A549 treated with AZD9567 at 1 μM for 4 hours (cell line): ENCODE measurements around the gene RNASE4. TPM values are rescaled to one million over a fixed set of nuclear protein-coding genes. Genes with fewer than 3 reads are reported as not detected.

Experiments used
- total RNA-seq: library from RNA; stranded (reverse); fragments of 200-300 nt; extraction: Qiagen RNA extraction; gene quantifications from 5 replicates; pipeline ENCODE4 v1.2.3, GENCODE V29; 2022; ENCODE audit not compliant: insufficient read depth

The RNASE4 gene, protein sequence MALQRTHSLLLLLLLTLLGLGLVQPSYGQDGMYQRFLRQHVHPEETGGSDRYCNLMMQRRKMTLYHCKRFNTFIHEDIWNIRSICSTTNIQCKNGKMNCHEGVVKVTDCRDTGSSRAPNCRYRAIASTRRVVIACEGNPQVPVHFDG
- total RNA-seq, result 7.2 to 9.3 TPM (median 7.5 TPM) in 5 replicates

DNA sequence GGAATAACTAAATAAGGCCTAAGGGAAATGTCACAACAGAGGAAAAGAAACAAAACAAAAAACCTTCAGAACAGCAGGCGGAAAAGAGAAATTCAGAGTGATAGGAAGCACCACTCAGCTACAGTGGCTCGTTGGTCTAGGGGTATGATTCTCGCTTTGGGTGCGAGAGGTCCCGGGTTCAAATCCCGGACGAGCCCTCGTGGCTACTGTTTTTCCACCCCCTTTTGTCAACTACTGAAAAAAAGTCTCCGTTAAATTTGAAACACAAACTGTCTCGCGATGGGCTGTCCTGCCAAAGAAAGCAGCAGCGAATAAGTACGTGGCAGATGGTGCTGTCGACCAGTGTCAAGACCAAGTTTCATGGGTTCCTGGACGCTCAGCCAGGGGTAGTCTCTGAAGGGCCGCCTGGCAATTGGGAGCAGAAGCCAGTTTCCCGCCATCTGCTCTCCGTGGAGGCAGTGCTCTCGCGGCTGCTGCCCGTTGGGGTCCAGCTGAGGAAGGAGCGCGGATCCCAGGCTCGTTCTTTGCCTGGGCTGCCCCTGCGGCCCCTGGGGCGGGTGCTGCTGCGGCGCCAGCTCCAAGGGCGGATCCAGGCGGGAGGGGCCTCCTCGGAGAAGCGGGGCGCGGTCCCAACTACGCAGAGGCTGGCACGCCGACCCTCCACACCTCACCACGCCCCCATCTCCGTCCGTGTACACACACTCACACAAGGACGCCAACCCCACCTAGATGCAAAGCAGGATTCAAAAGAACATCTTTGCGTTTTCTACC, at the start of gene RNASE4:
RNASE4 (plus strand) TSS at position 670 of the 771 bp plus-strand sequence. CDS start 14,812 bp downstream, outside the sequence.

DNA sequence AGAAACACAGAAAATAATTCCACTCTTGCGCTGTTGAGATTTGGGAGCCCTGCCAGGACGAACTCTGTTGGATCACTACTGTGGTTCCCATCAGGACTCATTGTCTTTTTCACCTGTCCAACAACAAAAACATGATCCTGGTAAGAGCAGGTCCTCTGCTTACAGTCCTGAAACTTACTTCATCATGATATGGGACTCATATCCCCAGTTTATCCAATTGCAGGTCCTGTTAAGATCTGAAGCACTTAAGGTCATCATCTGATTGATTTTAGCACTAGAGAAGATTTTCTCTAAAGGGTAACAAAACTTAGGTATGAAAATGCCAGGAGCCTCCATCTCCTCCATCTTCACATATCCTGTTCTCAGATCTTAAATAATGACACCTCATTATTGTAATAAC, 42.8 kb upstream of the RNASE4 start, which contains the start of gene OR6S1:
OR6S1 (minus strand) TSS at position 101 of the 400 bp plus-strand sequence; CDS start at position 101, 0 bp downstream.

DNA sequence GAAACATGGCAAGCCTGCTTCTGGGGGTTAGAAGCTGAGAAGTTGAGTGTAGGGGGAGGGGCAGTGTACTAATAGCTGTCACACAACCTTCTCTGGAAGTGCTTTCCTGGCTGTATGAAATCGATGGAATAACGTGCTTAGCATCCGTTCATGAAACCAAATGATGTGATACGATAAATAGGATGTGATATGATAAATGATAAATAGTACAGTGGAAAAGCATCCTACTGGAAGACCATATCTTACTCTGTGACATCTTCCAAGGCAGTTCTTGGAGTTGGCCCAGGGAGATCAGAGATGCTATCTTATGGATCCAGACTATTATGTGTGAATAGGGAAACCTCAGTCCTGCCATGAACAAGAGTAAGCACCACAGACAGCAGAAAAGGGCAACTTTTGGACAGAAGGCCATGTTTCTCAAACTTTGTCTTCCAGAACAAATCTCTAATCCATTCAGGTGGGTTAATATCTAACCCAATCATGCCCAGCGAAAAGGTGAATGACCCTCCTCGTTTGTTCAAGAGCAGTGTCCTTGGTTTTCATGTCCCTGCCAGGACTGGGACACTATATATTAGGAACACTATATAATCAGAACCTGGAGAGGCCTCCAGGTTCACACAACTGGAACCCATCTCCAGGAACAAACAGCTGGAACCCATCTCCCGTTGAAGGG, 3.9 kb downstream of the RNASE4 start, which contains the start of gene ANG:
ANG (plus strand) TSS at position 598 of the 673 bp plus-strand sequence. CDS start 4,801 bp downstream, outside the sequence.

DNA sequence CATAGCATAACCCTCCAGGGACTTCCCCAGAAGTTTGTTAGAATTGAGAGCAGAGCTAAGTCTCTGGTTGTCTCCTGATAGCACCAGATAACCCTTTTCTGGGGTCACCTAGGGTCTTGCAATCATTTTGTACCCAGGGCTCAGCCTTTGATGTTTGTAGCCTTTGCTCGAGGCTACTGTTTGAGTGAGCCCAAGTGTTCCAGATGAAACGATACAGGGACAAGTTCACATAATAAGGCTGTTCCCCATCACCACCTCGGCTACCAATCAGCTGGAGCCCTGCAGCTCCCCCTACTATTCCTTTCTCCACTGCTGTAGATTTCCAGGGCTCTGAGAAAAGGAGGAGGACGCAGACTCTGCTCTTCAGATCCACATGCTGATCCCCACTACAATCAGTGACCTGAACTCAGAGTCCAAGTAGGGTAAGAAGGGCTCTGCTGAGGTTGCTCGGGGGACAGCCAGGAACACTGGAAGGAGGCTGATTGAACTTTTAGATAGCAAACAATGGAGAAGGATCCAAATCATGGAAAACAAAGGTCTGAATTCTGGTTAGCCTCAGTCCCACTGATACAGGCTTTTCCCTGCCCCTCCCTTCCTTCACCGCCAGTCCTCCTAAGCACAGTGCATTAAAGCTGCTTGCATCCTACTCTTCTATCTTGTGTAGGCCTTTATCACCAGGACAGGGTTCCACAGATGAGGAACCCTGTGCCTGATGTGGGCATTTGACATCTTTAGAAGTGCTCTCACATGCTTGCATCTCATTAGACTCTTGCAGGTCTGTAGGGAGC, 61.4 kb downstream of the RNASE4 start, which contains the start of gene EDDM3A:
EDDM3A (plus strand) TSS at position 317 of the 788 bp plus-strand sequence. CDS start 1,694 bp downstream, outside the sequence.

Other genes starting within 250 kb of the RNASE4 start
- gene KLHL33, start 248.4 kb upstream of the RNASE4 start, total RNA-seq, result 0.02 TPM in 2 of 5 replicates, not detected in the others
- gene OSGEP, start 229.7 kb upstream of the RNASE4 start, total RNA-seq, result 24.3 to 28.5 TPM (median 26.1 TPM) in 5 replicates
- gene APEX1, start 229.3 kb upstream of the RNASE4 start, total RNA-seq, result 257 to 270 TPM (median 258 TPM) in 5 replicates
- 31.9 to 36.5 TPM (median 36.1 TPM) in 5 replicates for gene PIP4P1, start 223.1 kb upstream of the RNASE4 start, total RNA-seq
- gene PNP, start 215.2 kb upstream of the RNASE4 start, total RNA-seq, result 148 to 170 TPM (median 154 TPM) in 5 replicates
- gene RNASE10, start 179.0 kb upstream of the RNASE4 start, total RNA-seq, result 0.20 to 0.41 TPM (median 0.34 TPM) in 4 of 5 replicates, not detected in the other
- gene RNASE9, start 123.5 kb upstream of the RNASE4 start, total RNA-seq, result not detected in 5 replicates
- not detected in 5 replicates for gene RNASE11, start 96.6 kb upstream of the RNASE4 start, total RNA-seq
- gene RNASE12, start 93.2 kb upstream of the RNASE4 start, total RNA-seq, result not detected in 5 replicates
- not detected in 5 replicates for gene OR6S1, start 42.9 kb upstream of the RNASE4 start, total RNA-seq
- 7.4 to 10.8 TPM (median 9.1 TPM) in 5 replicates for gene ANG, start 4.2 kb downstream of the RNASE4 start, total RNA-seq
- gene EDDM3A, start 61.3 kb downstream of the RNASE4 start, total RNA-seq, result not detected in 5 replicates
- gene EDDM3B, start 83.8 kb downstream of the RNASE4 start, total RNA-seq, result not detected in 5 replicates
- not detected in 5 replicates for gene RNASE6, start 96.7 kb downstream of the RNASE4 start, total RNA-seq
- gene RNASE1, start 118.3 kb downstream of the RNASE4 start, total RNA-seq, result 0.19 to 0.39 TPM (median 0.29 TPM) in 4 of 5 replicates, not detected in the other
- gene RNASE3, start 206.8 kb downstream of the RNASE4 start, total RNA-seq, result not detected in 5 replicates